Measurements from ENCODE around the gene SLC35G4. TPM values are rescaled to one million over a fixed set of nuclear protein-coding genes. Genes with fewer than 3 reads are reported as not detected.

Gene SLC35G4
- total and polyA plus RNA-seq, 3 donors from 2014 or later: not detected

GRCh38 chr18:11657152-11657551 lies 47.8 kb downstream of the SLC35G4 start:
- H3K27ac ChIP-seq: no peak overlapping the region
- WGBS, 2 donors: 83% methylated on average over 9 of the region's 9 CpGs
- peaks cover 3% of the 10 kb centered on the region for H3K4me1 ChIP-seq
- H3K27me3 ChIP-seq: no peaks in the 10 kb centered on the region
- no peak for DNase-seq
- H3K4me3 ChIP-seq: no peak overlapping the region
- H3K36me3 ChIP-seq (ENCODE audit: low read depth, missing control alignments): no peaks in the 10 kb centered on the region
- no peaks in the 10 kb centered on the region for H3K9me3 ChIP-seq
- intact Hi-C loops (cut with DNase I; ENCODE audit: low total_unique reads): no loop called here
- no peak for TF ChIP-seq CTCF (IDR thresholded peaks at IDR 0.05)
- TF ChIP-seq POLR2A (IDR thresholded peaks at IDR 0.05): no peak

- no peak for DNase-seq
- H3K27me3 ChIP-seq: no peaks in the 10 kb centered on the region
- intact Hi-C loops (cut with DNase I; ENCODE audit: low total_unique reads): no loop called here
- no peaks in the 10 kb centered on the region for H3K36me3 ChIP-seq (ENCODE audit: low read depth, missing control alignments)
- H3K4me3 ChIP-seq: no peak overlapping the region
- H3K27ac ChIP-seq: no peak overlapping the region
- H3K4me1 ChIP-seq: peaks cover 3% of the 10 kb centered on the region
- TF ChIP-seq CTCF (IDR thresholded peaks at IDR 0.05): no peak
- TF ChIP-seq POLR2A (IDR thresholded peaks at IDR 0.05): no peak
- H3K9me3 ChIP-seq: no peaks in the 10 kb centered on the region
- WGBS, 2 donors: 82 to 91% methylated on average over 8 of the region's 8 CpGs
These were observed 48.2 kb downstream of the SLC35G4 start for GRCh38 chr18:11657554-11657953.

- H3K4me1 ChIP-seq: peaks cover 3% of the 10 kb centered on the region
- no peak for DNase-seq
- H3K4me3 ChIP-seq: no peak overlapping the region
- H3K27ac ChIP-seq: no peak overlapping the region
- no peaks in the 10 kb centered on the region for H3K36me3 ChIP-seq (ENCODE audit: low read depth, missing control alignments)
- TF ChIP-seq POLR2A (IDR thresholded peaks at IDR 0.05) (no peak), CTCF (IDR thresholded peaks at IDR 0.05) (no peak)
- 88 to 94% methylated on average over 5 of the region's 5 CpGs for WGBS, 2 donors
- H3K9me3 ChIP-seq: no peaks in the 10 kb centered on the region
- no peaks in the 10 kb centered on the region for H3K27me3 ChIP-seq
- intact Hi-C loops (cut with DNase I; ENCODE audit: low total_unique reads): no loop called here
These were observed 48.6 kb downstream of the SLC35G4 start for GRCh38 chr18:11658019-11658418.

- intact Hi-C loops (cut with DNase I; ENCODE audit: low total_unique reads): no loop called here
- no peak overlapping the region for H3K4me3 ChIP-seq
- H3K9me3 ChIP-seq: no peaks in the 10 kb centered on the region
- no peak for TF ChIP-seq CTCF (IDR thresholded peaks at IDR 0.05)
- no peak for TF ChIP-seq POLR2A (IDR thresholded peaks at IDR 0.05)
- no peak overlapping the region for H3K27ac ChIP-seq
- DNase-seq: no peak
- H3K27me3 ChIP-seq: no peaks in the 10 kb centered on the region
- H3K4me1 ChIP-seq: peaks cover 3% of the 10 kb centered on the region
- no peaks in the 10 kb centered on the region for H3K36me3 ChIP-seq (ENCODE audit: low read depth, missing control alignments)
- WGBS, 2 donors: 78 to 92% methylated on average over 6 of the region's 6 CpGs
These were observed 49.6 kb downstream of the SLC35G4 start for GRCh38 chr18:11658989-11659388.

Small RNA genes lying within 50 kb of the gene (microRNA-seq; reads per million reads assigned to microRNA genes)
- 12.5 to 30.4 reads per million in 2 donors for gene MIR7153 (ENCODE audit: borderline number of aligned reads in 2 of 2, borderline replicate concordance in 1 of 2)

Small RNA genes lying within 50 kb of the gene (small RNA-seq; reads per million reads assigned to genes)
- gene AP001120.4: 0 reads per million in 2 donors

Other genes with a start within 250 kb of the SLC35G4 start
- gene GNAL, start 79.7 kb downstream of the SLC35G4 start, total RNA-seq: 10 to 100 TPM; 12.1 to 12.8 TPM
- gene GNAL, start 79.7 kb downstream of the SLC35G4 start, polyA plus RNA-seq (ENCODE audit: insufficient read depth, low read depth, low replicate concordance): 11.6 TPM
- 10 to 100 TPM; 39.1 to 50.0 TPM for gene CHMP1B, start 241.8 kb downstream of the SLC35G4 start, total RNA-seq
- 32.8 TPM for gene CHMP1B, start 241.8 kb downstream of the SLC35G4 start, polyA plus RNA-seq (ENCODE audit: insufficient read depth, low read depth, low replicate concordance)

Data from testis (tissue), 3 donors.